Astrocyte (in vitro differentiated cells and primary cell): ENCODE data around the gene ANO4. TPM values are rescaled to one million over a fixed set of nuclear protein-coding genes. Genes with fewer than 3 reads are reported as not detected.
"Not testable (repeated sequence)": the region's sequence is repeated elsewhere in the genome, so short reads cannot be mapped to it uniquely, and the experiment has no call there.

Experiments
- DNase-seq: peaks from one replicate; pipeline ENCODE4 v3.0.0-alpha.2; 2010; ENCODE audit warnings: low read depth
- FAIRE-seq: peaks from 2 replicates; lab custom pipeline; 2011; peaks lifted over from hg19 to GRCh38; lab: Jason Lieb, UNC
- H2AFZ ChIP-seq: 2 replicates; pipeline ENCODE4 v1.6.0; 2012; ENCODE audit warnings: low read depth, low read length, inconsistent platforms
- H3K27ac ChIP-seq: 2 replicates; pipeline ENCODE4 v1.5.1; 2011; ENCODE audit warnings: low read depth, low read length, inconsistent platforms
- H3K27me3 ChIP-seq: 2 replicates; pipeline ENCODE4 v1.6.0; 2011; ENCODE audit warnings: low read length, inconsistent platforms; ENCODE audit not compliant: insufficient read depth
- H3K36me3 ChIP-seq: 2 replicates; pipeline ENCODE4 v1.5.1; 2011; ENCODE audit warnings: low read length, inconsistent platforms; ENCODE audit not compliant: insufficient read depth
- H3K4me1 ChIP-seq: 2 replicates; pipeline ENCODE4 v1.5.1; 2011; ENCODE audit warnings: low read length, inconsistent platforms; ENCODE audit not compliant: insufficient read depth
- H3K4me2 ChIP-seq: 2 replicates; pipeline ENCODE4 v1.6.0; 2012; ENCODE audit warnings: low read length, inconsistent platforms
- H3K4me3 ChIP-seq: 2 replicates; pipeline ENCODE4 v1.5.1; 2011; ENCODE audit warnings: low read depth, mild to moderate bottlenecking, low read length, inconsistent platforms; ENCODE audit not compliant: insufficient read depth
- H3K79me2 ChIP-seq: 2 replicates; pipeline ENCODE4 v1.6.0; 2012; ENCODE audit warnings: mild to moderate bottlenecking, low read length, inconsistent platforms; ENCODE audit not compliant: insufficient read depth
- H3K9ac ChIP-seq: 2 replicates; pipeline ENCODE4 v1.6.0; 2012; ENCODE audit warnings: mild to moderate bottlenecking, low read length, inconsistent platforms
- H3K9me3 ChIP-seq: 2 replicates; pipeline ENCODE4 v1.5.1; 2012; ENCODE audit warnings: low read depth, mild to moderate bottlenecking, low read length, inconsistent platforms; ENCODE audit not compliant: insufficient read depth
- H4K20me1 ChIP-seq: 2 replicates; pipeline ENCODE4 v1.6.0; 2012; ENCODE audit warnings: low read length, inconsistent platforms; ENCODE audit not compliant: insufficient read depth
- H3K27ac Mint-ChIP-seq: one replicate; pipeline ENCODE4 v1.8.0; 2021; ENCODE audit warnings: mild to moderate bottlenecking, mixed read lengths; ENCODE audit not compliant: unreplicated experiment
- H3K27me3 Mint-ChIP-seq: one replicate; pipeline ENCODE4 v1.8.0; 2021; ENCODE audit warnings: low read depth, mixed read lengths; ENCODE audit not compliant: unreplicated experiment
- H3K36me3 Mint-ChIP-seq: one replicate; pipeline ENCODE4 v1.8.0; 2021; ENCODE audit warnings: low read depth, mixed read lengths; ENCODE audit not compliant: unreplicated experiment
- H3K4me1 Mint-ChIP-seq: one replicate; pipeline ENCODE4 v1.8.0; 2021; ENCODE audit warnings: low read depth, mixed read lengths; ENCODE audit not compliant: unreplicated experiment
- H3K4me3 Mint-ChIP-seq: one replicate; pipeline ENCODE4 v1.8.0; 2021; ENCODE audit warnings: mild to moderate bottlenecking, moderate library complexity, mixed read lengths; ENCODE audit not compliant: unreplicated experiment
- H3K9me3 Mint-ChIP-seq: one replicate; pipeline ENCODE4 v1.8.0; 2021; ENCODE audit warnings: mild to moderate bottlenecking, mixed read lengths; ENCODE audit not compliant: unreplicated experiment
- EZH2 ChIP-seq: IDR thresholded peaks from 2 replicates; pipeline ENCODE4 v1.6.1; 2012; ENCODE audit warnings: mild to moderate bottlenecking, low read length, inconsistent platforms; ENCODE audit not compliant: insufficient read depth
- total RNA-seq: library from RNA; stranded (reverse); gene quantifications from 2 replicates; pipeline ENCODE4 v1.2.1, GENCODE V29; 2021
- TF ChIP-seq, protein P1 (sequence below): IDR thresholded peaks from 2 replicates; pipeline ENCODE4 v1.5.1; 2011; ENCODE audit warnings: low read depth, mild to moderate bottlenecking, inconsistent platforms, low read length, moderate library complexity; ENCODE audit not compliant: insufficient read depth

The ANO4 gene
- total RNA-seq, 1 donor from 2014 or later = 41.3 TPM

DNA sequence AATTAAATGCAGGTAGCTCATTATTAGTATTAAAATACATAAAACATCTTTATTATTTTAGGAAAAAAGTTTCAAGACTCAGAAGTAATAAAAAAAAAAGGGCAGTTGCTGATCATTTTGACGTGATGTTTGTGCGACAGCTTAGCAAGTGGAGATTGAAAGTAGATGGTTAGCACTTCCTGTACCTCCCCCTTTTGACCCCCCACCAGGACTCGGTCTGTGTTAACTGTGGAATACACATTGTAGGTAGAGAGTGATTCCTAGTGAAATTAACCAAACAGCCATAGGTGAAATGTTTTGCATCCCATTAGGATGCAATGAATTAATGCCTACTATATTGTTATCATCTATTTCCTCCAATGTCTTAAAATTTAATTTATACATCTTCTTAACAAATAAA, 294.7 kb downstream of the ANO4 start:
- peaks cover 18% of the 10 kb centered on the region for H3K36me3 Mint-ChIP-seq
- Histone ChIP-seq H3K9me3 (no peaks in the 10 kb centered on the region), H3K27ac (no peak overlapping the region), H3K4me2 (no peak overlapping the region), H4K20me1 (no peaks in the 10 kb centered on the region), H3K36me3 (no peaks in the 10 kb centered on the region), H3K9ac (no peak overlapping the region), H3K27me3 (no peaks in the 10 kb centered on the region), H3K4me3 (no peak overlapping the region), H2AFZ (no peak overlapping the region), H3K79me2 (no peaks in the 10 kb centered on the region), H3K4me1 (no peaks in the 10 kb centered on the region)
- no peaks in the 10 kb centered on the region for H3K9me3 Mint-ChIP-seq
- H3K4me3 Mint-ChIP-seq = no peak overlapping the region
- peaks cover 18% of the 10 kb centered on the region for H3K4me1 Mint-ChIP-seq
- no peaks in the 10 kb centered on the region for H3K27me3 Mint-ChIP-seq
- DNase-seq = no peak
- no peak for TF ChIP-seq EZH2
- TF ChIP-seq, protein P1, sequence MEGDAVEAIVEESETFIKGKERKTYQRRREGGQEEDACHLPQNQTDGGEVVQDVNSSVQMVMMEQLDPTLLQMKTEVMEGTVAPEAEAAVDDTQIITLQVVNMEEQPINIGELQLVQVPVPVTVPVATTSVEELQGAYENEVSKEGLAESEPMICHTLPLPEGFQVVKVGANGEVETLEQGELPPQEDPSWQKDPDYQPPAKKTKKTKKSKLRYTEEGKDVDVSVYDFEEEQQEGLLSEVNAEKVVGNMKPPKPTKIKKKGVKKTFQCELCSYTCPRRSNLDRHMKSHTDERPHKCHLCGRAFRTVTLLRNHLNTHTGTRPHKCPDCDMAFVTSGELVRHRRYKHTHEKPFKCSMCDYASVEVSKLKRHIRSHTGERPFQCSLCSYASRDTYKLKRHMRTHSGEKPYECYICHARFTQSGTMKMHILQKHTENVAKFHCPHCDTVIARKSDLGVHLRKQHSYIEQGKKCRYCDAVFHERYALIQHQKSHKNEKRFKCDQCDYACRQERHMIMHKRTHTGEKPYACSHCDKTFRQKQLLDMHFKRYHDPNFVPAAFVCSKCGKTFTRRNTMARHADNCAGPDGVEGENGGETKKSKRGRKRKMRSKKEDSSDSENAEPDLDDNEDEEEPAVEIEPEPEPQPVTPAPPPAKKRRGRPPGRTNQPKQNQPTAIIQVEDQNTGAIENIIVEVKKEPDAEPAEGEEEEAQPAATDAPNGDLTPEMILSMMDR = no peak
- H3K27ac Mint-ChIP-seq = no peak overlapping the region
- no peak for FAIRE-seq

DNA sequence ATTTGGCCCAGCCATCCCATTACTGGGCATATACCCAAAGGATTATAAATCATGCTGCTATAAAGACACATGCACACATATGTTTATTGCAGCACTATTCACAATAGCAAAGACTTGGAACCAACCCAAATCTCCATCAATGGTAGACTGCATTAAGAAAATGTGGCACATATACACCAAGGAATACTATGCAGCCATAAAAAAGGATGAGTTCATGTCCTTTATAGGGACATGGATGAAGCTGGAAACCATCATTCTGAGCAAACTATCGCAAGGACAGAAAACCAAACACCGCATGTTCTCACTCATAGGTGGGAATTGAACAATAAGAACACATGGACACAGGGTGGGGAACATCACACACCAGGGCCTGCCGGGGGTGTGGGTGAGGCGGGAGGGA, 295.6 kb downstream of the ANO4 start:
- H3K27me3 Mint-ChIP-seq, H3K27me3 ChIP-seq, H4K20me1 ChIP-seq, H3K4me3 Mint-ChIP-seq, H3K4me3 ChIP-seq, H3K79me2 ChIP-seq, H3K4me1 ChIP-seq, H2AFZ ChIP-seq, H3K36me3 ChIP-seq, FAIRE-seq, H3K27ac Mint-ChIP-seq, H3K9ac ChIP-seq, DNase-seq, H3K9me3 ChIP-seq, H3K4me2 ChIP-seq, H3K27ac ChIP-seq, H3K9me3 Mint-ChIP-seq: not testable (repeated sequence)
- H3K36me3 Mint-ChIP-seq = peaks cover 22% of the 10 kb centered on the region
- peaks cover 18% of the 10 kb centered on the region for H3K4me1 Mint-ChIP-seq

DNA sequence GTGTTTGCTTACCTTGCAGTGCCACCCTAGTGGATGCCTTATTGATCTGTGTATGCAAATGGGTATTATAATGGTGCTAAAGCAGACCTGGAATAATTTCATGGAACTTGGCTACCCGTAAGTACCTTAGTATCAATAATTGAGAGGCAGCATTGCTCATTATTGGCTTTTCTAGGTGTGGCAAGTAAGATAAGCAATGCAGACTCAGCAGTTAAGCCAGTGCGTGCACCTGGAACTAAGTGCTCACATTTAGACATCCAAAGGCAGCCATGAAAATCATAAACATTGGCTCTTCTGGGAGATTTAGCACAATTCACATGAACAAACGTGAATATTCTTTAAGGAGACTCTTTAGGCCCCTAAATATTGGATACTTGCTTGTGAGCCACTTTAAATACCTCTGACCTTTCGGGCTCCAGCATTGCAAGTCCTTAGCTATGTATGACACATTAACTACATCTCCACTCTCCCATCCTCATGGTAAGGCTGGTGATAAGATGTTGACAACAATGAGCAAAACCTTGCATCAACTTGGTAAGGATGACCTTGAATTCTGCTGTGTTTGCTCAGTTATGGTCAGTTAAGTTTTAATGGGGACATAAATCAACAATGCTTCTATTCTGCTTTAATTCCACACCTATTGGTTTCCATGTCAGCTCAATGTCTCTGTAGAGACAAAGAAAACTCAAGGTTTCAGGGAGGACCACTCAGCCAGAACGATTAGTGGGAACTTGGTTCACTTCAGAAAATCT, 303.4 kb downstream of the ANO4 start:
- DNase-seq = no peak
- H3K9me3 ChIP-seq = no peaks in the 10 kb centered on the region
- Mint-ChIP-seq H3K4me3 (no peak overlapping the region), H3K9me3 (peaks cover 3% of the 10 kb centered on the region), H3K36me3 (peaks cover 24% of the 10 kb centered on the region), H3K27me3 (no peaks in the 10 kb centered on the region), H3K4me1 (no peaks in the 10 kb centered on the region), H3K27ac (no peak overlapping the region)
- no peaks in the 10 kb centered on the region for H4K20me1 ChIP-seq
- H3K27ac ChIP-seq = no peak overlapping the region
- no peak overlapping the region for H3K4me2 ChIP-seq
- H3K4me3 ChIP-seq = no peak overlapping the region
- no peaks in the 10 kb centered on the region for H3K79me2 ChIP-seq
- no peak overlapping the region for H2AFZ ChIP-seq
- no peaks in the 10 kb centered on the region for H3K36me3 ChIP-seq
- H3K9ac ChIP-seq = no peak overlapping the region
- FAIRE-seq = no peak
- no peak for TF ChIP-seq EZH2
- TF ChIP-seq, protein P1 = no peak
- H3K27me3 ChIP-seq = no peaks in the 10 kb centered on the region
- no peaks in the 10 kb centered on the region for H3K4me1 ChIP-seq
